Upper lobe of right lung (tissue), 1 donor: ENCODE results near the gene RAB7B. TPM values are rescaled to one million over a fixed set of nuclear protein-coding genes. Genes with fewer than 3 reads are reported as not detected.

Experiments
- ATAC-seq: fragments of 200-7000 bp; cut with Tn5 transposase; one replicate; pipeline ENCODE4 v1.9.1; 2020; ENCODE audit warnings: mild to moderate bottlenecking, moderate library complexity
- DNase-seq: peaks from one replicate; pipeline ENCODE4 v3.0.0-alpha.2; 2020
- H3K27ac ChIP-seq: fragments of 200-600 bp; one replicate; pipeline ENCODE4 v1.8.0; 2022
- H3K27me3 ChIP-seq: fragments of 200-600 bp; one replicate; pipeline ENCODE4 v1.8.0; 2022; ENCODE audit warnings: mild to moderate bottlenecking
- H3K36me3 ChIP-seq: fragments of 200-600 bp; one replicate; pipeline ENCODE4 v1.8.0; 2022
- H3K4me1 ChIP-seq: fragments of 200-600 bp; one replicate; pipeline ENCODE4 v1.8.0; 2022
- H3K4me3 ChIP-seq: fragments of 200-600 bp; one replicate; pipeline ENCODE4 v1.8.0; 2022; ENCODE audit warnings: mild to moderate bottlenecking
- H3K9me3 ChIP-seq: fragments of 200-600 bp; one replicate; pipeline ENCODE4 v1.8.0; 2022
- intact Hi-C: fragments of 100-400 bp; cut with DNase I; formaldehyde crosslinking; loops from one replicate; pipeline ENCODE4 v1.11.0; 2022
- total RNA-seq: library from RNA; stranded (reverse); fragmentation: NEBNext Ultra II Directional; extraction: Animal tissue kit (Norgen Biotek cat#: 25700); gene quantifications from one replicate; pipeline ENCODE4 v1.2.1, GENCODE V29; 2021
- TF ChIP-seq, protein P1 (sequence below): fragments of 200-600 bp; IDR thresholded peaks from one replicate; pipeline ENCODE4 v1.8.0; 2022; ENCODE audit warnings: antibody characterized with exemption
- donor health status: DM: no; HTN: yes; CAD: no; lungs with severe emphysema.

RAB7B gene
- total RNA-seq, 1 donor from 2014 or later: 7.0 TPM

- intact Hi-C loops: no loop called here
- TF ChIP-seq, protein P1, sequence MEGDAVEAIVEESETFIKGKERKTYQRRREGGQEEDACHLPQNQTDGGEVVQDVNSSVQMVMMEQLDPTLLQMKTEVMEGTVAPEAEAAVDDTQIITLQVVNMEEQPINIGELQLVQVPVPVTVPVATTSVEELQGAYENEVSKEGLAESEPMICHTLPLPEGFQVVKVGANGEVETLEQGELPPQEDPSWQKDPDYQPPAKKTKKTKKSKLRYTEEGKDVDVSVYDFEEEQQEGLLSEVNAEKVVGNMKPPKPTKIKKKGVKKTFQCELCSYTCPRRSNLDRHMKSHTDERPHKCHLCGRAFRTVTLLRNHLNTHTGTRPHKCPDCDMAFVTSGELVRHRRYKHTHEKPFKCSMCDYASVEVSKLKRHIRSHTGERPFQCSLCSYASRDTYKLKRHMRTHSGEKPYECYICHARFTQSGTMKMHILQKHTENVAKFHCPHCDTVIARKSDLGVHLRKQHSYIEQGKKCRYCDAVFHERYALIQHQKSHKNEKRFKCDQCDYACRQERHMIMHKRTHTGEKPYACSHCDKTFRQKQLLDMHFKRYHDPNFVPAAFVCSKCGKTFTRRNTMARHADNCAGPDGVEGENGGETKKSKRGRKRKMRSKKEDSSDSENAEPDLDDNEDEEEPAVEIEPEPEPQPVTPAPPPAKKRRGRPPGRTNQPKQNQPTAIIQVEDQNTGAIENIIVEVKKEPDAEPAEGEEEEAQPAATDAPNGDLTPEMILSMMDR: no peak
- peaks cover 16% of the 10 kb centered on the region for H3K4me1 ChIP-seq
- no peaks in the 10 kb centered on the region for H3K27me3 ChIP-seq
- no peak for ATAC-seq
- no peaks in the 10 kb centered on the region for H3K36me3 ChIP-seq
- DNase-seq: no peak
- H3K4me3 ChIP-seq: no peak overlapping the region
- H3K27ac ChIP-seq: no peak overlapping the region
- no peaks in the 10 kb centered on the region for H3K9me3 ChIP-seq
Observed at GRCh38 chr1:206030191-206030590, 27.0 kb upstream of the RAB7B start.

- H3K27ac ChIP-seq: no peak overlapping the region
- no peaks in the 10 kb centered on the region for H3K36me3 ChIP-seq
- H3K4me3 ChIP-seq: no peak overlapping the region
- peak; percentile 75 for ATAC-seq
- TF ChIP-seq, protein P1: no peak
- peak; percentile 75 for DNase-seq
- no peaks in the 10 kb centered on the region for H3K27me3 ChIP-seq
- H3K4me1 ChIP-seq: peaks cover 16% of the 10 kb centered on the region
- intact Hi-C loops: no loop called here
- H3K9me3 ChIP-seq: no peaks in the 10 kb centered on the region
Observed at GRCh38 chr1:206029484-206029883, 26.3 kb upstream of the RAB7B start.

DNA sequence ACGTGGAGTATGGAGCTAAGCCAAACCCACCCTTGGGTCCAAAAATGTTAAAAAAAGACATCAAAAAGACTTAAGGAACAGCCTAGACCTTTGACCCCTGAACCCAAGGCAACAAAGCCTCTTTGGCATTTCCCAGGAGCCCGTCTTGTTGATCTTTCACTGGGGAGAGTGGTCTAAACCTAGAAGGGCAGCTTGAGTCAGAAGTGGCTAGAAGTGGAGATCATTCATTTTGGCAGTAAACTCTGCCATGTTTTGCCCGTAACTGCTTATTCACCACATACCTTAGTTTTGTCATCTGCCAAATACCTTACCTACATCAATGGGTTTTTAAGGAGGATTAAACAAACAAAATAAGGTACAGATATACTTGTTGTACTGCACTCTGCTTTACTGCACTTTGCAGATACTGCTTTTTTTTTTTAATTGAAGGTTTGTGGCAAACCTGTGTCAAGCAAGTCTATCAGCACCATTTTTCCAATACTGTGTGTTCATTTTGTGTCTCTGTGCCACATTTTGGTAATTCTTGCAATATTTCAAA is 22.2 kb upstream of the RAB7B start:
- peak overlapping the region; percentile 14 for H3K27ac ChIP-seq
- intact Hi-C loops: no loop called here
- no peaks in the 10 kb centered on the region for H3K36me3 ChIP-seq
- H3K27me3 ChIP-seq: no peaks in the 10 kb centered on the region
- no peak for DNase-seq
- peaks cover 12% of the 10 kb centered on the region for H3K4me1 ChIP-seq
- no peak overlapping the region for H3K4me3 ChIP-seq
- peak; percentile 33 for ATAC-seq
- no peaks in the 10 kb centered on the region for H3K9me3 ChIP-seq
- TF ChIP-seq, protein P1: no peak

DNA sequence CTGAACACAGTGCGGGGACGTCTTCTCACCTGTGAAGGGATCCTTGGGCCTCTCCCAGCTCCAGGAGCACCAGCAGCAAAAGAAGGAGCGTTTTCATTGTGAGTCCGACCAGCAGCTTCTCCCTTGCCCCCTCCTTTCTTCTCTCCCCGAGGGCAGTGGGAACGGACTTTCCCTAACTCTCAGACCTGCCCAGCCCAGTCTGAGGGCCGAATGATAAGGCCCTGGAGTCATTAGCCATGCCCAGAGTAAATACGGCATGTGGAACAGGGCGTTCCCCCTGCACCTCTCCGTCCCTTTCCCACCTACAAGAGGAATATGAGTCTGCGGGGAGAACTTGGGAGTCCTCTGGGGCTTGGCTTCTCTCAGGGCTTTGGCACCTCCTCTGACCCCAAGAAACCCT is 20.5 kb upstream of the RAB7B start, which contains the start of gene CTSE:
Gene CTSE, minus strand, starts transcription at position 201 of the 400 bp plus-strand sequence. Its CDS starts 104 bp downstream, at position 97.
- Histone ChIP-seq H3K4me3 (peak within 1 kb of the TSS; percentile 29), H3K9me3 (no peaks in the 10 kb centered on the region), H3K4me1 (no peaks in the 10 kb centered on the region), H3K27ac (peak within 1 kb of the TSS; percentile 14), H3K27me3 (no peaks in the 10 kb centered on the region), H3K36me3 (no peaks in the 10 kb centered on the region)
- peak; percentile 93 for ATAC-seq
- DNase-seq: peak; percentile 73
- TF ChIP-seq, protein P1: no peak
- intact Hi-C loops: no loop called here

GRCh38 chr1:206022766-206023165 is 19.6 kb upstream of the RAB7B start:
- no peaks in the 10 kb centered on the region for H3K36me3 ChIP-seq
- DNase-seq (no peak), ATAC-seq (no peak)
- H3K9me3 ChIP-seq: no peaks in the 10 kb centered on the region
- TF ChIP-seq, protein P1: no peak
- no peaks in the 10 kb centered on the region for H3K27me3 ChIP-seq
- H3K27ac ChIP-seq: no peak overlapping the region
- H3K4me3 ChIP-seq: no peak overlapping the region
- no peaks in the 10 kb centered on the region for H3K4me1 ChIP-seq
- intact Hi-C loops: no loop called here
